ENCODE measurements around the gene WIPF3. TPM values are rescaled to one million over a fixed set of nuclear protein-coding genes. Genes with fewer than 3 reads are reported as not detected.
"Not testable (repeated sequence)": the region's sequence is repeated elsewhere in the genome, so short reads cannot be mapped to it uniquely, and the experiment has no call there.

WIPF3 gene
- total RNA-seq, 1 experiment from 2014 or later, result not detected

DNA sequence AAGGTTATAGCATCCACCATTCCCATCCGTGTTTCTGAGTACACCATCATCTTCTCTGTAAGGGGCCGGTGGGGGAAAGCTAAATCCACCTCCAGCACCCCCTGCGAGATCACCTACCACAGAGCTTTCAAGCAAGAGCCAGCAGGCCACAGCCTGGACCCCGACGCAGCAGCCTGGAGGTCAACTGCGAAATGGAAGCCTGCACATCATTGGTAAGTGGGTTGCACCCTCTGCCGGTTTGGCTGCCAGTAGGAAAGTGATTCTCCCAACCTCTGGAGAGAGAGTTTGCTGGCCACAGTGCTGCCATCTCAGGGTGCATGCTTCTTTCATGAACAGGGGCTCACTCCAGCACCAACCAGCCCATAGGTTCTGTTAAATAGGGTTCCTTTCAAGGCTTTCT lies 81.7 kb downstream of the WIPF3 start:
- TF ChIP-seq, protein P1, sequence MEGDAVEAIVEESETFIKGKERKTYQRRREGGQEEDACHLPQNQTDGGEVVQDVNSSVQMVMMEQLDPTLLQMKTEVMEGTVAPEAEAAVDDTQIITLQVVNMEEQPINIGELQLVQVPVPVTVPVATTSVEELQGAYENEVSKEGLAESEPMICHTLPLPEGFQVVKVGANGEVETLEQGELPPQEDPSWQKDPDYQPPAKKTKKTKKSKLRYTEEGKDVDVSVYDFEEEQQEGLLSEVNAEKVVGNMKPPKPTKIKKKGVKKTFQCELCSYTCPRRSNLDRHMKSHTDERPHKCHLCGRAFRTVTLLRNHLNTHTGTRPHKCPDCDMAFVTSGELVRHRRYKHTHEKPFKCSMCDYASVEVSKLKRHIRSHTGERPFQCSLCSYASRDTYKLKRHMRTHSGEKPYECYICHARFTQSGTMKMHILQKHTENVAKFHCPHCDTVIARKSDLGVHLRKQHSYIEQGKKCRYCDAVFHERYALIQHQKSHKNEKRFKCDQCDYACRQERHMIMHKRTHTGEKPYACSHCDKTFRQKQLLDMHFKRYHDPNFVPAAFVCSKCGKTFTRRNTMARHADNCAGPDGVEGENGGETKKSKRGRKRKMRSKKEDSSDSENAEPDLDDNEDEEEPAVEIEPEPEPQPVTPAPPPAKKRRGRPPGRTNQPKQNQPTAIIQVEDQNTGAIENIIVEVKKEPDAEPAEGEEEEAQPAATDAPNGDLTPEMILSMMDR (IDR thresholded peaks at IDR 0.05; ENCODE audit: unreplicated experiment), result no peak
- H3K27me3 Mint-ChIP-seq (ENCODE audit: insufficient read depth, unreplicated experiment), result no peaks in the 10 kb centered on the region
- intact Hi-C loops (cut with micrococcal nuclease), result no loop called here

DNA sequence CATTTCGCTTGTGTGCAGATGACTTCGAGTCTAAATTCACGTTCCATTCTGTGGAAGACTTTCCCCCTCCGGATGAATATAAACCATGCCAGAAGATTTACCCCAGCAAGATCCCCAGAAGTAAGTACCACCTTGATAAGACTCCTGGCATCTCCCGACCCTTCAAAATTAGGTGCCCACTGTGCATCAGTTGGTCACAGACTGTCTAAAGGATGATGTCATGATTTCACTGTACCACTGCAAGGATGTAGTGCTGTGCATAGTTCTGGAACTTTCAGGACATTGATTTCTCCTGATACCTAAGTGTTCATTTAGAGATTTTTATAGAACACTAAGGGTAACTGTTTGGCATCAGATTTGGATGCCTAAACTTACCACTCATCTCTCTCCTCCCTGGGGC lies 83.0 kb downstream of the WIPF3 start:
- no peaks in the 10 kb centered on the region for H3K36me3 Mint-ChIP-seq (ENCODE audit: insufficient read depth, unreplicated experiment)
- no peak overlapping the region for H3K27ac Mint-ChIP-seq (ENCODE audit: low read depth, unreplicated experiment)
- no peaks in the 10 kb centered on the region for H3K9me3 Mint-ChIP-seq (ENCODE audit: unreplicated experiment)
- H3K4me3 Mint-ChIP-seq (ENCODE audit: unreplicated experiment), result no peak overlapping the region
- POLR2A ChIA-PET, result no interaction called here
- BruUV-seq (replicated peaks), result no TSS peak
- intact Hi-C loops (cut with micrococcal nuclease), result no loop called here
- H3K4me1 Mint-ChIP-seq (ENCODE audit: insufficient read depth, unreplicated experiment), result no peaks in the 10 kb centered on the region
- no peaks in the 10 kb centered on the region for H3K27me3 Mint-ChIP-seq (ENCODE audit: insufficient read depth, unreplicated experiment)
- DNase-seq (ENCODE audit: unreplicated experiment), result no peak
- TF ChIP-seq, protein P1 (IDR thresholded peaks at IDR 0.05; ENCODE audit: unreplicated experiment), result no peak
- CTCF ChIA-PET, result no interaction called here

More for the DNA sequence above, 81.7 kb downstream of the WIPF3 start:
- Mint-ChIP-seq H3K9me3 (ENCODE audit: unreplicated experiment) (no peaks in the 10 kb centered on the region), H3K27ac (ENCODE audit: low read depth, unreplicated experiment) (no peak overlapping the region), H3K4me1 (ENCODE audit: insufficient read depth, unreplicated experiment) (no peaks in the 10 kb centered on the region), H3K36me3 (ENCODE audit: insufficient read depth, unreplicated experiment) (no peaks in the 10 kb centered on the region), H3K4me3 (ENCODE audit: unreplicated experiment) (no peak overlapping the region)
- DNase-seq (ENCODE audit: unreplicated experiment), result no peak
- ChIA-PET POLR2A (no interaction called here), CTCF (interaction anchor here (0.6 kb wide), 1 partner anchor 224 kb away, joined by 4 read pairs; no protein-coding TSS in a partner anchor)
- no TSS peak for BruUV-seq (replicated peaks)

DNA sequence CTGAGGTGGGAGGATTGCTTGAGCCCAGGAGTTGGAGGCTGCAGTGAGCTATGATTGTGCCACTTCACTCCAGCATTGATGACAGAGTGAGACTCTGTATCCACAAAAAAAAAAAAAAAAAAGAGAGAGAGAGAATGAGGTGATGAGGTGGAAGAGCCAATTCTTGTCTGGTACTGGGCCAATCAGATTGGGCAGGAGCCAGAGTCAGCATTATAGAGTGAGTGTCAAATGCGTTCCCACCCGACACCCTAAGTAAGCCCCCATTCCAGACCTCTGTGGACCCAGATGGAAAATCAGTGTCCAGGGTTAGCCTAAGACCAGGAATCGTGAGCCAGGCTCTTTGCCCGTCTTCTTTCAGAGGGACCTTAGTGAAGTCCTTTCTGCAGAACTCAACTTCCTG lies 83.9 kb downstream of the WIPF3 start:
- intact Hi-C loops (cut with micrococcal nuclease), result no loop called here
- H3K4me3 Mint-ChIP-seq (ENCODE audit: unreplicated experiment), result no peak overlapping the region
- no peak for DNase-seq (ENCODE audit: unreplicated experiment)
- TF ChIP-seq, protein P1 (IDR thresholded peaks at IDR 0.05; ENCODE audit: unreplicated experiment), result no peak
- BruUV-seq (replicated peaks), result no TSS peak
- no peaks in the 10 kb centered on the region for H3K36me3 Mint-ChIP-seq (ENCODE audit: insufficient read depth, unreplicated experiment)
- H3K4me1 Mint-ChIP-seq (ENCODE audit: insufficient read depth, unreplicated experiment), result no peaks in the 10 kb centered on the region
- CTCF ChIA-PET, result no interaction called here
- POLR2A ChIA-PET, result no interaction called here
- no peak overlapping the region for H3K27ac Mint-ChIP-seq (ENCODE audit: low read depth, unreplicated experiment)
- no peaks in the 10 kb centered on the region for H3K27me3 Mint-ChIP-seq (ENCODE audit: insufficient read depth, unreplicated experiment)
- no peaks in the 10 kb centered on the region for H3K9me3 Mint-ChIP-seq (ENCODE audit: unreplicated experiment)

DNA sequence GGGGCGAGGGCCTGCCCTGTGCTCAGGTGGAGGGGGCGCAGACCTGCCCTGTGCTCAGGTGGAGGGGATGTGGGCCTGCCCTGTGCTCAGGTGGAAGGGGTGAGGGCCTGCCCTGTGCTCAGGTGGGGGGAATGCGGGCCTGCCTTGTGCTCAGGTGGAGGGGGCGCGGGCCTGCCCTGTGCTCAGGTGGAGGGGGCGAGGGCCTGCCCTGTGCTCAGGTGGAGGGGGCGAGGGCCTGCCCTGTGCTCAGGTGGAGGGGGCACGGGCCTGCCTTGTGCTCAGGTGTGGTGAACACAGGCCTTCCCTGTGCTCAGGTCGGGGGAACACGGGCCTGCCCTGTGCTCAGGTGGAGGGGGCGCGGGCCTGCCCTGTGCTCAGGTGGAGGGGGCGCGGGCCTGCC lies 84.5 kb downstream of the WIPF3 start:
- H3K4me1 Mint-ChIP-seq (ENCODE audit: insufficient read depth, unreplicated experiment); intact Hi-C loops (cut with micrococcal nuclease); H3K36me3 Mint-ChIP-seq (ENCODE audit: insufficient read depth, unreplicated experiment); DNase-seq (ENCODE audit: unreplicated experiment); H3K9me3 Mint-ChIP-seq (ENCODE audit: unreplicated experiment); H3K4me3 Mint-ChIP-seq (ENCODE audit: unreplicated experiment); CTCF ChIA-PET; H3K27ac Mint-ChIP-seq (ENCODE audit: low read depth, unreplicated experiment); H3K27me3 Mint-ChIP-seq (ENCODE audit: insufficient read depth, unreplicated experiment); BruUV-seq (replicated peaks); POLR2A ChIA-PET: not testable (repeated sequence)

DNA sequence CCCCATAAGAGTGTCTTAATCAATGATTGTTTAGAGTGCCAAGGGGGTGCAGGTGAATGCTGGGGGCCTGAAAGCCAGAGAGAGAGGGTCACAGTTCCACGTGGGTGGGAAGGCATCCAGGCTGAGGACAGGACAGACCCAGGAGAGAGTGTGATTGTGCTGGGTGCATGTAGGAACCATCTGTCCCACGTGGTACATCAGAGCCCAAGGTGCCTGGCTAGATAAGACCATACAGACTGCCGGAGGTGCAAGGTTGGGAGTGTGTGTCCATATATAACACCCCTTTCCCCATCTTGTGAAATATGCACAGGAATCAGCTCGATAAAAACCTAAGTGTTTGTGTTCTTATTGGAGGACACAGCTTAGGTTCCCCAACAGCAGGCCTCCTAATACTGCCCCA lies 85.5 kb downstream of the WIPF3 start:
- POLR2A ChIA-PET, result no interaction called here
- Mint-ChIP-seq H3K36me3 (ENCODE audit: insufficient read depth, unreplicated experiment) (no peaks in the 10 kb centered on the region), H3K27me3 (ENCODE audit: insufficient read depth, unreplicated experiment) (no peaks in the 10 kb centered on the region), H3K27ac (ENCODE audit: low read depth, unreplicated experiment) (no peak overlapping the region), H3K9me3 (ENCODE audit: unreplicated experiment) (no peaks in the 10 kb centered on the region), H3K4me1 (ENCODE audit: insufficient read depth, unreplicated experiment) (no peaks in the 10 kb centered on the region), H3K4me3 (ENCODE audit: unreplicated experiment) (no peak overlapping the region)
- no peak for DNase-seq (ENCODE audit: unreplicated experiment)
- intact Hi-C loops (cut with micrococcal nuclease), result no loop called here
- no TSS peak for BruUV-seq (replicated peaks)
- CTCF ChIA-PET, result interaction anchor here (0.6 to 0.7 kb wide), 2 partner anchors 36 to 111 kb away, joined by 3 read pairs; no protein-coding TSS in a partner anchor
- TF ChIP-seq, protein P1 (IDR thresholded peaks at IDR 0.05; ENCODE audit: unreplicated experiment), result no peak

Data from MCF 10A (cell line).